Heart left ventricle (tissue), 13 donors: Measurements from ENCODE around the gene CSNK2A3.

Experiments
- CTCF ChIP-seq, 12 donors: fragments of 200-600 bp; sonication (generic) in 4 of 12; IDR thresholded peaks; one replicate each; pipeline versions ENCODE4 v1.5.0 to v1.8.0; 2018 to 2022; ENCODE audit warnings: antibody characterized with exemption in 12 of 12, mild to moderate bottlenecking in 5 of 12
- POLR2A ChIP-seq, 2 donors: fragments of 450-650 bp; IDR thresholded peaks; one replicate each; pipeline ENCODE4 v1.6.1; 2017; ENCODE audit warnings: antibody characterized with exemption in 2 of 2, mild to moderate bottlenecking in 2 of 2, moderate library complexity in 2 of 2
- donor health status: ischemic (EF 13 %, LVEDD 7.1; RV severe dilation, severe dysfunction).
- donor health status: DM: no; HTN: yes; CAD: no.
- donor health status: DM: no; HTN: no; CAD: no.
- donor health status: ischemic (EF 25% LVEDD 6.9; RV normal size, moderate dysfunction).
- donor health status: ischemic (EF 25% LVEDD 5.7; RV mildly dilated, moderate dysfunction).
- donor health status: ischemic (EF 35%, LVEDD 5.7; RV mildly dilated, moderate dysfunction).
- donor health status: nonischemic (EF 11% LVEDD 7.7; RV severe dilation, severe dysfunction).
- donor health status: DM: yes; HTN: yes; CAD: no.
- donor health status: PGD.
- donor health status: ischemic (EF 29% LVEDD 5.4; RV normal size, mild dysfunction).
- donor health status: nonischemic (EF 23%, LVEDD 6.1; RV moderate dilation, normal function).

DNA sequence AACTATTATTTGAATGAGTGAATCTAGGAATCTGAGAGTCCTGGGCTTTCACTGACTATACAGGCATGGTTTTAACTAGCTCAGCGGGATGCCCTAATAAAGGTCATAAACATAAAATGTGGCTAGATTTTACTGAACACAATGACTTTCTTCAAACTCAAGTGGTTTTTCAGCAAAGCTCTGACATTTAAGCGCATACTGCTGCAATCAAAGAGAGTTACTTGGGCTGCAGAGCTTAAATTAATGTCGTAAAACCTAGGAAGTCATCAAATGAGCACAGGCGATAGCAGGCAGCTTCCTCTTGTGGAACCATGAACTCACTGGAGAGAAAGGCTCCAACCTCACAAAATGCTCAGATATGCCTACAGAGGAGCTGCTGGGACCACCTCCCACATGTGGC is 6.7 kb downstream of the CSNK2A3 start:
- TF ChIP-seq CTCF (IDR thresholded peaks at IDR 0.05) (no peak), POLR2A (IDR thresholded peaks at IDR 0.05) (no peak)
